Measurements from ENCODE around the gene OLIG2.

DNA sequence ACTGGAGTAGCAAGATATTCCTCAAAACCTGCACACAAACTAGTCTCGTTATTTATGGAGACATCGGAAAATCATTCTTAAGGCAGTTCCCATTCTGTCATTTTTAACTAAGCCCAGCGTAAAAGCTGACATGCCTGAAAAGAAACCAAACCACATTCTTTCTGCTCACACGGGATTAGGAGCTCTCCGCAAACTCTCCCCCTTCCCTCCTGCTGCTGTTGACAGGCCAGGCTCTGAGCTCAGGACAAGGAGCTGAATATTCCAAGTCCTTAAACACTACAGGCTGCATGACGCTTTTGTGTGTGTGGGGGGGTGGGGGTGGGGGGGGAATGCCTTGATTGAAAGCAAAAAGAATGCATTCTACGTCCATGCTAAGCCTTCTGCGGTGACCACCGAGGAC lies 49.4 kb downstream of the OLIG2 start:
- TF ChIP-seq, protein P1, sequence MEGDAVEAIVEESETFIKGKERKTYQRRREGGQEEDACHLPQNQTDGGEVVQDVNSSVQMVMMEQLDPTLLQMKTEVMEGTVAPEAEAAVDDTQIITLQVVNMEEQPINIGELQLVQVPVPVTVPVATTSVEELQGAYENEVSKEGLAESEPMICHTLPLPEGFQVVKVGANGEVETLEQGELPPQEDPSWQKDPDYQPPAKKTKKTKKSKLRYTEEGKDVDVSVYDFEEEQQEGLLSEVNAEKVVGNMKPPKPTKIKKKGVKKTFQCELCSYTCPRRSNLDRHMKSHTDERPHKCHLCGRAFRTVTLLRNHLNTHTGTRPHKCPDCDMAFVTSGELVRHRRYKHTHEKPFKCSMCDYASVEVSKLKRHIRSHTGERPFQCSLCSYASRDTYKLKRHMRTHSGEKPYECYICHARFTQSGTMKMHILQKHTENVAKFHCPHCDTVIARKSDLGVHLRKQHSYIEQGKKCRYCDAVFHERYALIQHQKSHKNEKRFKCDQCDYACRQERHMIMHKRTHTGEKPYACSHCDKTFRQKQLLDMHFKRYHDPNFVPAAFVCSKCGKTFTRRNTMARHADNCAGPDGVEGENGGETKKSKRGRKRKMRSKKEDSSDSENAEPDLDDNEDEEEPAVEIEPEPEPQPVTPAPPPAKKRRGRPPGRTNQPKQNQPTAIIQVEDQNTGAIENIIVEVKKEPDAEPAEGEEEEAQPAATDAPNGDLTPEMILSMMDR (conservative IDR thresholded peaks at IDR 0.05; ENCODE audit: low read length): no peak
- no peak for TF ChIP-seq EZH2phosphoT487 (IDR thresholded peaks at IDR 0.05; ENCODE audit: borderline replicate concordance, low read depth, low read length)

Measured in OCI-LY7 (cell line).